GM21515 (cell line): ENCODE measurements around the gene KCNK10.

Experiments used
- ATAC-seq: cut with Tn5 transposase; IDR thresholded peaks from one replicate; pipeline ENCODE4 v1.9.1; 2021; ENCODE audit not compliant: unreplicated experiment

Gene KCNK10

GRCh38 chr14:88321692-88322503, 1.2 kb downstream of the KCNK10 start:
- ATAC-seq: no peak

- ATAC-seq: no peak
Measured at GRCh38 chr14:88318406-88318805, 4.7 kb downstream of the KCNK10 start.

GRCh38 chr14:88316521-88316920, 6.5 kb downstream of the KCNK10 start:
- no peak for ATAC-seq

- ATAC-seq: no peak
Measured at GRCh38 chr14:88312257-88312656, 10.8 kb downstream of the KCNK10 start.

GRCh38 chr14:88311780-88312179, 11.3 kb downstream of the KCNK10 start:
- ATAC-seq: no peak

- ATAC-seq: no peak
Measured at GRCh38 chr14:88310449-88310848, 12.6 kb downstream of the KCNK10 start.

GRCh38 chr14:88310021-88310420, 13.0 kb downstream of the KCNK10 start:
- ATAC-seq: no peak

GRCh38 chr14:88305528-88306322, 17.3 kb downstream of the KCNK10 start:
- ATAC-seq: no peak

- ATAC-seq: no peak
Measured at GRCh38 chr14:88303041-88303440, 20.0 kb downstream of the KCNK10 start.

GRCh38 chr14:88301381-88301780, 21.7 kb downstream of the KCNK10 start:
- ATAC-seq: no peak

- ATAC-seq: no peak
Measured at GRCh38 chr14:88300817-88301216, 22.3 kb downstream of the KCNK10 start.

- ATAC-seq: peak; percentile 76
Measured at GRCh38 chr14:88299865-88300530, 23.1 kb downstream of the KCNK10 start.

- ATAC-seq: no peak
Measured at GRCh38 chr14:88297306-88297705, 25.8 kb downstream of the KCNK10 start.

- ATAC-seq: no peak
Measured at GRCh38 chr14:88296351-88296750, 26.7 kb downstream of the KCNK10 start.

GRCh38 chr14:88289996-88290395, 33.1 kb downstream of the KCNK10 start:
- no peak for ATAC-seq

GRCh38 chr14:88289234-88289633, 33.8 kb downstream of the KCNK10 start:
- ATAC-seq: no peak

GRCh38 chr14:88286309-88286708, 36.8 kb downstream of the KCNK10 start:
- ATAC-seq: no peak

- ATAC-seq: no peak
Measured at GRCh38 chr14:88281447-88281846, 41.6 kb downstream of the KCNK10 start.

GRCh38 chr14:88276923-88277596, 46.0 kb downstream of the KCNK10 start:
- no peak for ATAC-seq

GRCh38 chr14:88272390-88273269, 50.4 kb downstream of the KCNK10 start:
- ATAC-seq: no peak
